K562 (cell line): Measurements from ENCODE around the gene C15orf62. TPM values are rescaled to one million over a fixed set of nuclear protein-coding genes. Genes with fewer than 3 reads are reported as not detected.

Experiments
- ATAC-seq: fragments of 200-7000 bp; cut with Tn5 transposase; 3 replicates; pipeline ENCODE4 v1.9.1; 2020; ENCODE audit warnings: moderate library complexity
- BruUV-seq: library from RNA; stranded (reverse); fragments of 400-500 nt; replicated peaks from 2 replicates; lab custom pipeline; 2021; lab: Mats Ljungman, UMichigan
- CTCF ChIA-PET: fragments of 300-600 bp; formaldehyde crosslinking; extraction: SDS; loops from one replicate; lab custom pipeline; 2021; ENCODE audit warnings: low intra/inter-chr PET ratio; lab: Yijun Ruan, JAX
- POLR2A ChIA-PET: fragments of 300-600, 350-650 bp; sonication (Branson Sonifier 250); formaldehyde crosslinking; extraction: SDS; loops from one replicate; lab custom pipeline; 2021; ENCODE audit warnings: antibody characterized with exemption, inconsistent platforms; lab: Yijun Ruan, JAX
- DNase-seq, 4 experiments: peaks; one replicate each; pipeline versions ENCODE4 v3.0.0 to v3.0.0-alpha.2; 2011 to 2018; ENCODE audit warnings: low spot score in 3 of 4, mixed read lengths in 3 of 4; ENCODE audit errors: extremely low read depth in 1 of 4
- FAIRE-seq: peaks from 2 replicates; lab custom pipeline; 2011; peaks lifted over from hg19 to GRCh38; lab: Jason Lieb, UNC
- H2AFZ ChIP-seq: 2 replicates; pipeline ENCODE4 v1.6.0; 2011; ENCODE audit warnings: low read depth, low read length, control low read depth, inconsistent platforms
- H3K27ac ChIP-seq: fragments of 200-600 bp; 3 replicates; pipeline ENCODE4 v1.8.0; 2011; ENCODE audit warnings: low read depth, mild to moderate bottlenecking, control low read depth, inconsistent platforms, low read length, moderate library complexity, mixed read lengths; ENCODE audit errors: extremely low read depth
- H3K27me3 ChIP-seq, 2 experiments: fragments of 300-600 bp in 1 of 2; 2 replicates in 1 of 2; 3 replicates in 1 of 2; pipeline versions ENCODE4 v1.6.0 to v1.8.0; 2011; ENCODE audit warnings: inconsistent platforms in 2 of 2, low read length in 2 of 2, mild to moderate bottlenecking in 1 of 2, mixed read lengths in 1 of 2, moderate library complexity in 1 of 2; ENCODE audit not compliant: control insufficient read depth in 2 of 2, insufficient read depth in 2 of 2
- H3K36me3 ChIP-seq: fragments of 300-600 bp; 3 replicates; pipeline ENCODE4 v1.8.0; 2011; ENCODE audit warnings: mild to moderate bottlenecking, low read length, inconsistent platforms; ENCODE audit not compliant: control insufficient read depth, insufficient read depth
- H3K4me1 ChIP-seq, 2 experiments: fragments of 200-600 bp in 1 of 2; replicated peaks in 1 of 2; 2 replicates in 1 of 2; 3 replicates in 1 of 2; pipeline versions ENCODE4 v1.5.1 to v1.8.0; 2011; ENCODE audit warnings: inconsistent platforms in 2 of 2, low read length in 2 of 2, mild to moderate bottlenecking in 1 of 2, mixed read lengths in 1 of 2, moderate library complexity in 1 of 2; ENCODE audit not compliant: control insufficient read depth in 2 of 2, insufficient read depth in 2 of 2
- H3K4me2 ChIP-seq: 2 replicates; pipeline ENCODE4 v1.6.1; 2011; ENCODE audit warnings: low read length, control low read depth, inconsistent platforms, mixed read lengths; ENCODE audit not compliant: insufficient read depth
- H3K4me3 ChIP-seq: fragments of 200-600 bp; sonication (generic), shearing (Covaris generic); 2 replicates; pipeline ENCODE4 v1.5.1; 2016; ENCODE audit warnings: control low read depth, inconsistent platforms
- H3K79me2 ChIP-seq: fragments of 200-600 bp; 3 replicates; pipeline ENCODE4 v1.8.0; 2011; ENCODE audit warnings: low read length, inconsistent platforms; ENCODE audit not compliant: control insufficient read depth, insufficient read depth
- H3K9ac ChIP-seq, 2 experiments: 2 replicates each; pipeline versions ENCODE4 v1.6.0 to v1.6.1; 2011; ENCODE audit warnings: low read depth in 2 of 2, low read length in 2 of 2, control low read depth in 1 of 2, inconsistent platforms in 1 of 2, mild to moderate bottlenecking in 1 of 2, mixed read lengths in 1 of 2; ENCODE audit not compliant: insufficient read depth in 1 of 2
- H3K9me1 ChIP-seq: one replicate; pipeline ENCODE4 v1.6.0; 2011; ENCODE audit warnings: inconsistent platforms, mild to moderate bottlenecking, low read length, moderate library complexity; ENCODE audit not compliant: control insufficient read depth, insufficient read depth
- H3K9me3 ChIP-seq: replicated peaks from 2 replicates; pipeline ENCODE4 v1.5.1; 2011; ENCODE audit warnings: low read depth, low read length, inconsistent platforms; ENCODE audit not compliant: control insufficient read depth, insufficient read depth
- H4K20me1 ChIP-seq: replicated peaks from 2 replicates; pipeline ENCODE4 v1.6.1; 2011; ENCODE audit warnings: low read length, inconsistent platforms, mixed read lengths; ENCODE audit not compliant: control insufficient read depth, insufficient read depth
- KDM1A ChIP-seq, 2 experiments: fragments of 450-650 bp; IDR thresholded peaks; 2 replicates each; pipeline ENCODE4 v1.6.1; 2016; ENCODE audit warnings: mild to moderate bottlenecking in 2 of 2
- NR2C2 ChIP-seq, 2 experiments: fragments of 200-800 bp in 1 of 2; sonication (Bioruptor generic) in 1 of 2; sonication (generic) in 1 of 2; formaldehyde crosslinking in 1 of 2; IDR thresholded peaks; 2 replicates each; pipeline versions ENCODE4 v1.6.1 to v1.8.0; 2016 to 2022; ENCODE audit warnings: mild to moderate bottlenecking in 1 of 2, missing compliant biosample characterization in 1 of 2, missing genetic modification characterization in 1 of 2, missing genetic modification reagents in 1 of 2
- RBM14 ChIP-seq: fragments of 200-400 bp; formaldehyde crosslinking; IDR thresholded peaks from 2 replicates; pipeline ENCODE4 v1.6.1; 2018; ENCODE audit warnings: low read depth, mild to moderate bottlenecking, low read length, moderate library complexity, borderline replicate concordance; ENCODE audit not compliant: insufficient read depth
- SNIP1 ChIP-seq: fragments of 450-650 bp; IDR thresholded peaks from 2 replicates; pipeline ENCODE4 v1.7.1; 2017; ENCODE audit warnings: low read depth, mild to moderate bottlenecking
- SUPT5H ChIP-seq: fragments of 450-650 bp; IDR thresholded peaks from 2 replicates; pipeline ENCODE4 v1.6.1; 2016
- ZNF347 ChIP-seq: fragments of 450-650 bp; formaldehyde crosslinking; IDR thresholded peaks from 2 replicates; pipeline ENCODE4 v1.4.0; 2020; ENCODE audit warnings: low read depth, mild to moderate bottlenecking, moderate library complexity
- WGBS: fragments of 100-300 bp; shearing (Covaris generic); methylation state at CpG from one replicate; pipeline ENCODE4 v1.1.6; 2016; ENCODE audit warnings: low coverage, mixed read lengths; ENCODE audit not compliant: insufficient coverage; ENCODE audit errors: missing lambda C conversion rate; 5-methylcytosine and 5-hydroxymethylcytosine counted together
- in situ Hi-C: fragments of 300-500 bp; cut with MboI; formaldehyde crosslinking; loops from 4 replicates; pipeline ENCODE4 v1.15.0; 2018; ENCODE audit warnings: inconsistent platforms, mixed read lengths
- intact Hi-C: fragments of 100-400 bp; cut with micrococcal nuclease; formaldehyde crosslinking; loops from 2 replicates; pipeline ENCODE4 v1.14.2; 2022
- polyA plus RNA-seq, 8 experiments: library from polyadenylated mRNA; depleted of rRNA in 4 of 8; stranded (reverse) in 5 of 8; unstranded in 3 of 8; fragments of >200 nt; fragmentation: Nextera tagmentation in 2 of 8; fragmentation: Illumina TruSeq in 1 of 8; extraction: Ambion mirVana in 2 of 8; extraction: Trizol in 1 of 8; gene quantifications; 2 replicates each; pipeline versions ENCODE4 v1.2.1 to v1.2.3, GENCODE V29; 2011 to 2014; ENCODE audit warnings: inconsistent platforms in 1 of 8, missing spikeins in 1 of 8
- total RNA-seq, 7 experiments: library from RNA; depleted of rRNA in 6 of 7; stranded (reverse); fragments of >200 nt in 6 of 7; fragmentation: Illumina TruSeq in 2 of 7; extraction: Trizol in 2 of 7; gene quantifications; 2 replicates each; pipeline versions ENCODE4 v1.2.1 to v1.2.3, GENCODE V29; 2011 to 2021; ENCODE audit warnings: low replicate concordance in 1 of 7
- TF ChIP-seq, protein P1 (sequence below): IDR thresholded peaks from 2 replicates; pipeline ENCODE4 v1.6.1; 2011; ENCODE audit not compliant: insufficient read length; ENCODE audit errors: extremely low read depth

Gene C15orf62
- total and polyA plus RNA-seq, 9 of the 15 experiments (the other 6 are each of a cell fraction or from before 2014, with no cell fraction given) = 0.01 to 0.76 (median 0.30) TPM; not detected in 1

DNA sequence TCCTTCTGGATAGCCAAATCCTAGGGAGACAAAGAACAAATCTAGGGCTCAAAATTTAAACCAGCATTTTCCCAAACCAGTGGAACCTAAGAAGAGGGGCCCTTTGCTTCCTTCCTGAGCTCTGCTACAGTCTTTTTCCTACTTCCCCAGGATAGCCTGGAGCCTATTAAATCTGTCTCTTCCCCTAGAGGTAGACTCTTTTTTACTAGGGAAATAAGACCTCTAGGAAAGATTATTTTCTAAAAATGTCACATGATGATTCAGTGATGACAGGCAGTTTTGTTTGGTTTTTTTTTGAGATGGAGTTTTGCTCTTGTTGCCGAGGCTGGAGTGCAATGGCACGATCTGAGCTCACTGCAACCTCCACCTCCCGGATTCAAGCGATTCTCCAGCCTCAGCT, 33.2 kb upstream of the C15orf62 start:
- intact Hi-C loops (no loop called here), in situ Hi-C loops (no loop called here)
- ChIA-PET CTCF (no interaction called here), POLR2A (interaction anchor here (0.7 to 2.6 kb wide), 5 partner anchors 10 to 28 kb away, joined by 3 to 9 read pairs (median 3); no protein-coding TSS in a partner anchor)
- Histone ChIP-seq H2AFZ (no peak overlapping the region), H3K9ac (no peak overlapping the region), H3K79me2 (no peaks in the 10 kb centered on the region), H3K27ac (no peak overlapping the region), H3K27me3 (no peaks in the 10 kb centered on the region), H3K4me1 (no peaks in the 10 kb centered on the region), H3K9me3 (no peaks in the 10 kb centered on the region), H4K20me1 (no peaks in the 10 kb centered on the region), H3K4me2 (no peak overlapping the region), H3K36me3 (peaks cover 92% of the 10 kb centered on the region), H3K9me1 (no peaks in the 10 kb centered on the region), H3K4me3 (no peak overlapping the region)
- TF ChIP-seq SUPT5H (0 out of 2 replicates have a peak, but pooled peaks have one; percentile 16), ZNF347 (CRISPR knock-in tag) (no peak)
- 71% methylated on average over 4 of the region's 4 CpGs for WGBS
- DNase-seq = no peak
- no TSS peak for BruUV-seq
- ATAC-seq = no peak
- FAIRE-seq = no peak

DNA sequence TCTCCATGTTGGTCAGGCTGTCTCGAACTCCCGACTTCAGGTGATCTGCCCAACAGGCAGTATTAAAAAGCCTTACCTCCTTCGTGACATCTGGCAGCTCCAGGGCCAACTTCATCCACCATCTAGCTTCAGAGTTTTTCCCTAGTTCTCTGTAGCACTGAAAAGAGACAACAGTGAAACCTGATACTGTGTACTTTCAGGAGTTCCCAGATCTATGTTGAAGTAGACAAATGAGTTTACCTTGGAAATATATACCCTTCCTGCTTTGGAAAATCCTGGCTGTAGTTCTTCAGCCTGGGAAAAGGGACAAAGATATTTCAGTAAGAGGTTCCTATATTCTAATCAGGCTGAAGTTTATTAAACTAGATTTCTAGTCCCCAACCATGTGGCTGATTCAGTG, 32.7 kb upstream of the C15orf62 start:
- intact Hi-C loops (no loop called here), in situ Hi-C loops (no loop called here)
- no peaks in the 10 kb centered on the region for H3K9me1 ChIP-seq
- no peaks in the 10 kb centered on the region for H3K79me2 ChIP-seq
- no TSS peak for BruUV-seq
- ChIA-PET POLR2A (interaction anchor here (0.7 to 2.6 kb wide), 5 partner anchors 10 to 53 kb away, joined by 3 to 9 read pairs (median 4); no protein-coding TSS in a partner anchor), CTCF (no interaction called here)
- H3K27ac ChIP-seq = no peak overlapping the region
- no peaks in the 10 kb centered on the region for H4K20me1 ChIP-seq
- FAIRE-seq = no peak
- H3K36me3 ChIP-seq = peaks cover 91% of the 10 kb centered on the region
- no peak overlapping the region for H2AFZ ChIP-seq
- H3K9ac ChIP-seq = no peak overlapping the region; a peak in 1 of 4 replicates
- no peaks in the 10 kb centered on the region for H3K4me1 ChIP-seq
- no peak for DNase-seq
- TF ChIP-seq KDM1A (IDR thresholded peaks at IDR 0.05) = no peak
- TF ChIP-seq SNIP1 = no peak
- no peak for TF ChIP-seq NR2C2 (CRISPR knock-in tag; IDR thresholded peaks at IDR 0.05)
- no peak for TF ChIP-seq NR2C2 (tag; IDR thresholded peaks at IDR 0.05)
- TF ChIP-seq SUPT5H = 0 out of 2 replicates have a peak, but pooled peaks have one; percentile 3
- TF ChIP-seq, protein P1, sequence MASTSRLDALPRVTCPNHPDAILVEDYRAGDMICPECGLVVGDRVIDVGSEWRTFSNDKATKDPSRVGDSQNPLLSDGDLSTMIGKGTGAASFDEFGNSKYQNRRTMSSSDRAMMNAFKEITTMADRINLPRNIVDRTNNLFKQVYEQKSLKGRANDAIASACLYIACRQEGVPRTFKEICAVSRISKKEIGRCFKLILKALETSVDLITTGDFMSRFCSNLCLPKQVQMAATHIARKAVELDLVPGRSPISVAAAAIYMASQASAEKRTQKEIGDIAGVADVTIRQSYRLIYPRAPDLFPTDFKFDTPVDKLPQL = no peak
- TF ChIP-seq RBM14 = no peak
- no peaks in the 10 kb centered on the region for H3K9me3 ChIP-seq
- 98% methylated on average over 3 of the region's 3 CpGs for WGBS
- no peak for ATAC-seq
- no peak overlapping the region for H3K4me2 ChIP-seq
- H3K4me3 ChIP-seq = no peak overlapping the region
- H3K27me3 ChIP-seq = no peaks in the 10 kb centered on the region
